ENCODE results near the gene MRPL27.

MRPL27 gene

GRCh38 chr17:50392621-50393020 lies 19.6 kb upstream of the MRPL27 start:
- Histone ChIP-seq H3K4me3 (ENCODE audit: low read depth in 1 of 2, low read length in 1 of 2) (no peak overlapping the region), H3K9me3 (no peaks in the 10 kb centered on the region), H3K27ac (no peak overlapping the region), H3K36me3 (peaks cover 70% of the 10 kb centered on the region), H3K4me1 (ENCODE audit: control insufficient read depth in 1 of 2, insufficient read depth in 1 of 2, low read depth in 1 of 2, low read length in 1 of 2) (peaks cover 16 to 18% of the 10 kb centered on the region in 2 experiments), H3K27me3 (no peaks in the 10 kb centered on the region)
- TF ChIP-seq CTCF (IDR thresholded peaks at IDR 0.05) = no peak

GRCh38 chr17:50389534-50389933 lies 16.6 kb upstream of the MRPL27 start:
- H3K4me3 ChIP-seq (ENCODE audit: low read depth in 1 of 2, low read length in 1 of 2) = no peak overlapping the region
- H3K36me3 ChIP-seq = peaks cover 98% of the 10 kb centered on the region
- TF ChIP-seq CTCF (IDR thresholded peaks at IDR 0.05) = no peak
- H3K9me3 ChIP-seq = no peaks in the 10 kb centered on the region
- H3K27ac ChIP-seq = no peak overlapping the region
- no peaks in the 10 kb centered on the region for H3K4me1 ChIP-seq (ENCODE audit: control insufficient read depth in 1 of 2, insufficient read depth in 1 of 2, low read depth in 1 of 2, low read length in 1 of 2)
- H3K27me3 ChIP-seq = no peaks in the 10 kb centered on the region

GRCh38 chr17:50388728-50389127 lies 15.7 kb upstream of the MRPL27 start:
- Histone ChIP-seq H3K27me3 (no peaks in the 10 kb centered on the region), H3K36me3 (peaks cover 98% of the 10 kb centered on the region), H3K9me3 (no peaks in the 10 kb centered on the region), H3K27ac (no peak overlapping the region), H3K4me3 (ENCODE audit: low read depth in 1 of 2, low read length in 1 of 2) (no peak overlapping the region), H3K4me1 (ENCODE audit: control insufficient read depth in 1 of 2, insufficient read depth in 1 of 2, low read depth in 1 of 2, low read length in 1 of 2) (no peaks in the 10 kb centered on the region)
- TF ChIP-seq CTCF (IDR thresholded peaks at IDR 0.05) = no peak

- H3K27ac ChIP-seq = no peak overlapping the region
- TF ChIP-seq CTCF (IDR thresholded peaks at IDR 0.05) = no peak
- H3K27me3 ChIP-seq = no peaks in the 10 kb centered on the region
- no peaks in the 10 kb centered on the region for H3K4me1 ChIP-seq (ENCODE audit: control insufficient read depth in 1 of 2, insufficient read depth in 1 of 2, low read depth in 1 of 2, low read length in 1 of 2)
- H3K36me3 ChIP-seq = peaks cover 98% of the 10 kb centered on the region
- no peaks in the 10 kb centered on the region for H3K9me3 ChIP-seq
- no peak overlapping the region for H3K4me3 ChIP-seq (ENCODE audit: low read depth in 1 of 2, low read length in 1 of 2)
Measured at GRCh38 chr17:50386510-50386909, 13.5 kb upstream of the MRPL27 start.

GRCh38 chr17:50382931-50383330 lies 9.9 kb upstream of the MRPL27 start:
- Histone ChIP-seq H3K27ac (no peak overlapping the region), H3K4me3 (ENCODE audit: low read depth in 1 of 2, low read length in 1 of 2) (no peak overlapping the region), H3K4me1 (ENCODE audit: control insufficient read depth in 1 of 2, insufficient read depth in 1 of 2, low read depth in 1 of 2, low read length in 1 of 2) (no peaks in the 10 kb centered on the region), H3K9me3 (no peaks in the 10 kb centered on the region), H3K36me3 (peaks cover 93% of the 10 kb centered on the region), H3K27me3 (no peaks in the 10 kb centered on the region)
- no peak for TF ChIP-seq CTCF (IDR thresholded peaks at IDR 0.05)

GRCh38 chr17:50381920-50382319 lies 8.9 kb upstream of the MRPL27 start:
- TF ChIP-seq CTCF (IDR thresholded peaks at IDR 0.05) = no peak
- no peak overlapping the region for H3K4me3 ChIP-seq (ENCODE audit: low read depth in 1 of 2, low read length in 1 of 2)
- no peak overlapping the region for H3K27ac ChIP-seq
- no peaks in the 10 kb centered on the region for H3K4me1 ChIP-seq (ENCODE audit: control insufficient read depth in 1 of 2, insufficient read depth in 1 of 2, low read depth in 1 of 2, low read length in 1 of 2)
- no peaks in the 10 kb centered on the region for H3K27me3 ChIP-seq
- H3K9me3 ChIP-seq = no peaks in the 10 kb centered on the region
- H3K36me3 ChIP-seq = peaks cover 83% of the 10 kb centered on the region
